Measurements from ENCODE around the gene DRICH1. TPM values are rescaled to one million over a fixed set of nuclear protein-coding genes. Genes with fewer than 3 reads are reported as not detected.

Gene DRICH1
- polyA plus RNA-seq, 1 of the 3 experiments (the other 2 are of a cell fraction) = 0.21 TPM

DNA sequence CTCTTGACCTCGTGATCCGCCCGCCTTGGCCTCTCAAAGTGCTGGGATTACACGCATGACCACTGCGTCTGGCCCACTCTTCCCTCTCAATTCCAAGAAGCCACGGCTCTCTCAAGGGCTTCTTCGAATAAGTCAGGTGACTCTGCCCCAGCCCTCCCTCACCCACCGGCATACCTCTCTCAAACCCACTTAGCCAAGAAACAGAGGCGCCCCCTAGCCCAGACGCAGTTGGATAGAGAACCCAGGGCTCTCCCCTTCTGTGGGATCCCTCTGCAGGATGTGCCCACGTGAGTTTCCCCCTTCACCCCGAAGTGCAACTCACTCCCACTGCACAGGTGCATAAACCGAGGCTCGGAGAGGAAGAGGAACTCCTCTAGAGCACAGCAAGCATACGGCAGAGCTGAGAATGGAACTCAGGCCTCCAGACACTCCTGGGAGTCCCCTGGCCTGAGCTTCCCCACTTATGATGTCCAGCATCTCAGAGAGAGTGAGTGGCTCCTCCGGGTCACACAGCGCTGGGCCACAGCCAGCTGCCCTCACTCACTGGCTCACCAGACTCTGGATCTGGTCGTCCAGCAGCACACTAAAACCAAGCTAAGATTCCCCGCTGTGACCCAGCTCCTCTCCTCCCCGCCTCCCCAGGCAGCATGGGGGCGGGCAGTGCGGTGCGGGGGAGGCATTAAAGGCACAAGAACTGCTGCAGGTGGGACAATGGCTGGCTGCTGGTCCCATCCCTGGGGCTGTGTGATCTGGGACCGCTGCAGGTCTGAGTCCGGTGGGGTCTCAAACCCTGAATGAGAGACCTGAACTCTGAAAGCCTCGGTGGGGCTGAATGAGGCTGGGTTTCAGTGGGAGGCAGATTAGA is 41.9 kb upstream of the DRICH1 start:
- Histone ChIP-seq H3K36me3 (replicated peaks in 1 of 2; ENCODE audit: control insufficient read depth in 1 of 2, insufficient read depth in 2 of 2, low read length in 1 of 2) (no peaks in the 10 kb centered on the region), H3F3A (replicated peaks; ENCODE audit: insufficient read depth) (no peaks in the 10 kb centered on the region), H3K4me2 (no peak overlapping the region), H3K27ac (ENCODE audit: low read depth in 2 of 2, low read length in 1 of 2) (no peak overlapping the region), H3K9ac (no peak overlapping the region), H4K20me1 (ENCODE audit: insufficient read depth) (no peaks in the 10 kb centered on the region), H3K79me2 (ENCODE audit: insufficient read depth) (no peaks in the 10 kb centered on the region), H2AFZ (ENCODE audit: low read depth) (no peak overlapping the region), H3K4me3 (ENCODE audit: low read depth in 2 of 2, low read length in 1 of 2) (no peak overlapping the region), H3K4me1 (ENCODE audit: control insufficient read depth in 1 of 2, insufficient read depth in 2 of 2, low read depth in 1 of 2, low read length in 1 of 2) (no peaks in the 10 kb centered on the region; a peak in 1 of 4 replicates), H3K9me3 (no peaks in the 10 kb centered on the region), H3K9me2 (no peaks in the 10 kb centered on the region), H3K27me3 (ENCODE audit: insufficient read depth) (no peaks in the 10 kb centered on the region)
- no peak for DNase-seq
- TF ChIP-seq RFX5 (IDR thresholded peaks at IDR 0.05; ENCODE audit: low read length) (no peak), ELF1 (IDR thresholded peaks at IDR 0.05) (no peak), MXI1 (IDR thresholded peaks at IDR 0.05; ENCODE audit: low read depth, low read length) (no peak), NFIC (IDR thresholded peaks at IDR 0.05; ENCODE audit: borderline replicate concordance) (no peak), CHD2 (IDR thresholded peaks at IDR 0.05; ENCODE audit: low read length, partially characterized antibody) (no peak)
- ChIA-PET POLR2A (no interaction called here), CTCF (no interaction called here)
- 85% methylated on average over 24 of the region's 26 CpGs for WGBS (ENCODE audit: low lambda C conversion rate)

DNA sequence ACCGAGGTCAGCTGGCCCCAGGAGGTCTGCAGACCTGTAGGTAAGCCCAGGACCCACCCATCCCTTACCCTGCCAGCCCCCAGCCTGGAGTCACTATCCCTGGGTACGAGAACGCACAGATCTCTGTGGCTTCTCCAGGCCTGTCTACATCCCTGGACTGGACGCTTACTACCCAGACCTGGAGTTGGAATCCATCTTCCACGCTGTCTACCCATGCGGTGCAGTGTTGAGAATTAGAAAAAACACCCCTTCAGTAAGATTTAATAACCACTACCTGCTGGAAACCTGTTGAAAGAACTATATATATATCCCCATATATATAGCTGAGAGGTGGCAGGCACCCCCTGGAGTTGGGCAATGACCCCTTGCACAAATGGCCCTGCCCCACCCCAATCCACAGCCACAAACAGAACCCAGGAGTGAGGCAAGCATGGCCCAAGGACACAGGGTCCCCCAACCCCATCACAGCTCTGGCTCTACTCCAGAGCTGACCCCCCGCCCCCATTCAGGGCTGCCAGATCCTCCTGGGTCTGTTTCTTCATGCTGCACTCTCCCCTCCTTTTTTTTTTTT is 41.0 kb upstream of the DRICH1 start:
- no peak overlapping the region for H3K27ac ChIP-seq (ENCODE audit: low read depth in 2 of 2, low read length in 1 of 2)
- H2AFZ ChIP-seq (ENCODE audit: low read depth) = no peak overlapping the region
- H3F3A ChIP-seq (replicated peaks; ENCODE audit: insufficient read depth) = no peaks in the 10 kb centered on the region
- no peaks in the 10 kb centered on the region for H4K20me1 ChIP-seq (ENCODE audit: insufficient read depth)
- H3K9me2 ChIP-seq = no peaks in the 10 kb centered on the region
- H3K36me3 ChIP-seq (replicated peaks in 1 of 2; ENCODE audit: control insufficient read depth in 1 of 2, insufficient read depth in 2 of 2, low read length in 1 of 2) = no peaks in the 10 kb centered on the region
- CTCF ChIA-PET = no interaction called here
- DNase-seq = no peak
- H3K9ac ChIP-seq = no peak overlapping the region
- no peaks in the 10 kb centered on the region for H3K9me3 ChIP-seq
- no peak overlapping the region for H3K4me3 ChIP-seq (ENCODE audit: low read depth in 2 of 2, low read length in 1 of 2)
- over 99% methylated on average over 6 of the region's 7 CpGs for WGBS (ENCODE audit: low lambda C conversion rate)
- H3K27me3 ChIP-seq (ENCODE audit: insufficient read depth) = no peaks in the 10 kb centered on the region
- H3K79me2 ChIP-seq (ENCODE audit: insufficient read depth) = no peaks in the 10 kb centered on the region
- POLR2A ChIA-PET = no interaction called here
- H3K4me1 ChIP-seq (ENCODE audit: control insufficient read depth in 1 of 2, insufficient read depth in 2 of 2, low read depth in 1 of 2, low read length in 1 of 2) = no peaks in the 10 kb centered on the region; a peak in 1 of 4 replicates
- no peak overlapping the region for H3K4me2 ChIP-seq
- TF ChIP-seq, protein P1, sequence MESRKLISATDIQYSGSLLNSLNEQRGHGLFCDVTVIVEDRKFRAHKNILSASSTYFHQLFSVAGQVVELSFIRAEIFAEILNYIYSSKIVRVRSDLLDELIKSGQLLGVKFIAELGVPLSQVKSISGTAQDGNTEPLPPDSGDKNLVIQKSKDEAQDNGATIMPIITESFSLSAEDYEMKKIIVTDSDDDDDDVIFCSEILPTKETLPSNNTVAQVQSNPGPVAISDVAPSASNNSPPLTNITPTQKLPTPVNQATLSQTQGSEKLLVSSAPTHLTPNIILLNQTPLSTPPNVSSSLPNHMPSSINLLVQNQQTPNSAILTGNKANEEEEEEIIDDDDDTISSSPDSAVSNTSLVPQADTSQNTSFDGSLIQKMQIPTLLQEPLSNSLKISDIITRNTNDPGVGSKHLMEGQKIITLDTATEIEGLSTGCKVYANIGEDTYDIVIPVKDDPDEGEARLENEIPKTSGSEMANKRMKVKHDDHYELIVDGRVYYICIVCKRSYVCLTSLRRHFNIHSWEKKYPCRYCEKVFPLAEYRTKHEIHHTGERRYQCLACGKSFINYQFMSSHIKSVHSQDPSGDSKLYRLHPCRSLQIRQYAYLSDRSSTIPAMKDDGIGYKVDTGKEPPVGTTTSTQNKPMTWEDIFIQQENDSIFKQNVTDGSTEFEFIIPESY (IDR thresholded peaks at IDR 0.05; ENCODE audit: borderline replicate concordance, low read depth) = no peak
- TF ChIP-seq, protein P2, sequence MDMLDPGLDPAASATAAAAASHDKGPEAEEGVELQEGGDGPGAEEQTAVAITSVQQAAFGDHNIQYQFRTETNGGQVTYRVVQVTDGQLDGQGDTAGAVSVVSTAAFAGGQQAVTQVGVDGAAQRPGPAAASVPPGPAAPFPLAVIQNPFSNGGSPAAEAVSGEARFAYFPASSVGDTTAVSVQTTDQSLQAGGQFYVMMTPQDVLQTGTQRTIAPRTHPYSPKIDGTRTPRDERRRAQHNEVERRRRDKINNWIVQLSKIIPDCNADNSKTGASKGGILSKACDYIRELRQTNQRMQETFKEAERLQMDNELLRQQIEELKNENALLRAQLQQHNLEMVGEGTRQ (IDR thresholded peaks at IDR 0.05; ENCODE audit: borderline replicate concordance, low read depth, low read length) = no peak
- TF ChIP-seq ELF1 (IDR thresholded peaks at IDR 0.05) = no peak
- TF ChIP-seq RAD21 (IDR thresholded peaks at IDR 0.05; ENCODE audit: low read length) = no peak
- TF ChIP-seq, protein P3, sequence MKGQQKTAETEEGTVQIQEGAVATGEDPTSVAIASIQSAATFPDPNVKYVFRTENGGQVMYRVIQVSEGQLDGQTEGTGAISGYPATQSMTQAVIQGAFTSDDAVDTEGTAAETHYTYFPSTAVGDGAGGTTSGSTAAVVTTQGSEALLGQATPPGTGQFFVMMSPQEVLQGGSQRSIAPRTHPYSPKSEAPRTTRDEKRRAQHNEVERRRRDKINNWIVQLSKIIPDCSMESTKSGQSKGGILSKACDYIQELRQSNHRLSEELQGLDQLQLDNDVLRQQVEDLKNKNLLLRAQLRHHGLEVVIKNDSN (IDR thresholded peaks at IDR 0.05; ENCODE audit: borderline replicate concordance, low read depth) = no peak
- TF ChIP-seq, protein P4, sequence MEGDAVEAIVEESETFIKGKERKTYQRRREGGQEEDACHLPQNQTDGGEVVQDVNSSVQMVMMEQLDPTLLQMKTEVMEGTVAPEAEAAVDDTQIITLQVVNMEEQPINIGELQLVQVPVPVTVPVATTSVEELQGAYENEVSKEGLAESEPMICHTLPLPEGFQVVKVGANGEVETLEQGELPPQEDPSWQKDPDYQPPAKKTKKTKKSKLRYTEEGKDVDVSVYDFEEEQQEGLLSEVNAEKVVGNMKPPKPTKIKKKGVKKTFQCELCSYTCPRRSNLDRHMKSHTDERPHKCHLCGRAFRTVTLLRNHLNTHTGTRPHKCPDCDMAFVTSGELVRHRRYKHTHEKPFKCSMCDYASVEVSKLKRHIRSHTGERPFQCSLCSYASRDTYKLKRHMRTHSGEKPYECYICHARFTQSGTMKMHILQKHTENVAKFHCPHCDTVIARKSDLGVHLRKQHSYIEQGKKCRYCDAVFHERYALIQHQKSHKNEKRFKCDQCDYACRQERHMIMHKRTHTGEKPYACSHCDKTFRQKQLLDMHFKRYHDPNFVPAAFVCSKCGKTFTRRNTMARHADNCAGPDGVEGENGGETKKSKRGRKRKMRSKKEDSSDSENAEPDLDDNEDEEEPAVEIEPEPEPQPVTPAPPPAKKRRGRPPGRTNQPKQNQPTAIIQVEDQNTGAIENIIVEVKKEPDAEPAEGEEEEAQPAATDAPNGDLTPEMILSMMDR (IDR thresholded peaks at IDR 0.05) = no peak
- TF ChIP-seq, protein P5, sequence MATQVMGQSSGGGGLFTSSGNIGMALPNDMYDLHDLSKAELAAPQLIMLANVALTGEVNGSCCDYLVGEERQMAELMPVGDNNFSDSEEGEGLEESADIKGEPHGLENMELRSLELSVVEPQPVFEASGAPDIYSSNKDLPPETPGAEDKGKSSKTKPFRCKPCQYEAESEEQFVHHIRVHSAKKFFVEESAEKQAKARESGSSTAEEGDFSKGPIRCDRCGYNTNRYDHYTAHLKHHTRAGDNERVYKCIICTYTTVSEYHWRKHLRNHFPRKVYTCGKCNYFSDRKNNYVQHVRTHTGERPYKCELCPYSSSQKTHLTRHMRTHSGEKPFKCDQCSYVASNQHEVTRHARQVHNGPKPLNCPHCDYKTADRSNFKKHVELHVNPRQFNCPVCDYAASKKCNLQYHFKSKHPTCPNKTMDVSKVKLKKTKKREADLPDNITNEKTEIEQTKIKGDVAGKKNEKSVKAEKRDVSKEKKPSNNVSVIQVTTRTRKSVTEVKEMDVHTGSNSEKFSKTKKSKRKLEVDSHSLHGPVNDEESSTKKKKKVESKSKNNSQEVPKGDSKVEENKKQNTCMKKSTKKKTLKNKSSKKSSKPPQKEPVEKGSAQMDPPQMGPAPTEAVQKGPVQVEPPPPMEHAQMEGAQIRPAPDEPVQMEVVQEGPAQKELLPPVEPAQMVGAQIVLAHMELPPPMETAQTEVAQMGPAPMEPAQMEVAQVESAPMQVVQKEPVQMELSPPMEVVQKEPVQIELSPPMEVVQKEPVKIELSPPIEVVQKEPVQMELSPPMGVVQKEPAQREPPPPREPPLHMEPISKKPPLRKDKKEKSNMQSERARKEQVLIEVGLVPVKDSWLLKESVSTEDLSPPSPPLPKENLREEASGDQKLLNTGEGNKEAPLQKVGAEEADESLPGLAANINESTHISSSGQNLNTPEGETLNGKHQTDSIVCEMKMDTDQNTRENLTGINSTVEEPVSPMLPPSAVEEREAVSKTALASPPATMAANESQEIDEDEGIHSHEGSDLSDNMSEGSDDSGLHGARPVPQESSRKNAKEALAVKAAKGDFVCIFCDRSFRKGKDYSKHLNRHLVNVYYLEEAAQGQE (IDR thresholded peaks at IDR 0.05; ENCODE audit: low read depth, low read length) = no peak
- no peak for TF ChIP-seq RCOR1 (IDR thresholded peaks at IDR 0.05; ENCODE audit: low read length)
- no peak for TF ChIP-seq FOXM1 (IDR thresholded peaks at IDR 0.05; ENCODE audit: low read depth)
- no peak for TF ChIP-seq MEF2A (IDR thresholded peaks at IDR 0.05; ENCODE audit: borderline replicate concordance, low read depth)
- TF ChIP-seq EZH2phosphoT487 (IDR thresholded peaks at IDR 0.05; ENCODE audit: borderline replicate concordance, low read depth) = no peak
- no peak for TF ChIP-seq FOXJ3 (CRISPR knock-in tag; IDR thresholded peaks at IDR 0.05)
- TF ChIP-seq NRF1 (IDR thresholded peaks at IDR 0.05; ENCODE audit: low read depth, low read length) = no peak
